ENCODE measurements around the gene KANSL3.
"Not testable (repeated sequence)": the region's sequence is repeated elsewhere in the genome, so short reads cannot be mapped to it uniquely, and the experiment has no call there.

The KANSL3 gene

DNA sequence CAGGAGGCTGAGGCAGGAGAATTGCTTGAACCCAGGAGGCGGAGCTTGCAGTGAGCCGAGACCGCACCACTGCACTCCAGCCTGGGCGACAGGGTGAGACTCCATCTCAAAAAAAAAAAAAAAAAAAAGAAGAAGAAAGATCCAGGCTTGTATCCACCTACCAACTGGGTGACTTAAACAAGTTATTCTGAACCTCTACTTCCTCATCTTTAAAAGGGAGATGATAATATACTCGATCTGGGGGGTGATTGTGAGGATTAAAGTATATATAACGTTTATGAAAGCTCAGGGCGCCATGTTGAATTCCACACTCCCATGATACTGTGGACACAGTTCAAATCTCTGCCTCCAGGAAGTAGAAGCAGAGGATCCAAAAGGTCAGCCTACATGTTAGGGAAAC, 16.7 kb upstream of the KANSL3 start:
- DNase-seq: not testable (repeated sequence)

DNA sequence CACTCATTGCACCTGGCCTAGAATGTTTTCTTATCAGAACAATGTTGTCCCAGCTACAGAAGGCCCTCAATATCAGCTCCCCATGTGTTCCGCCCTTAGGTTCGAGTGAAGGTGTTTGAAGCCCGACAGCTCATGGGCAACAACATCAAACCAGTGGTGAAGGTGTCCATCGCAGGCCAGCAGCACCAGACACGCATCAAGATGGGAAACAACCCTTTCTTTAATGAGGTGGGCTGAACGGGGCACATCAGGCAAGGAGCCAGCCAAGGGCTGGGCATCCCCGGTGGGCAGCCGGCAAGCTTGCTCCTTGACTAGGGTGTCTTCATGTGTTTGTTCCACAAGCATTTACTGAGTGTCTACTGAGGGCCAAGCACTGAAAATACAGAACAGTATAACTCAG, 13.7 kb upstream of the KANSL3 start:
- DNase-seq: no peak

DNA sequence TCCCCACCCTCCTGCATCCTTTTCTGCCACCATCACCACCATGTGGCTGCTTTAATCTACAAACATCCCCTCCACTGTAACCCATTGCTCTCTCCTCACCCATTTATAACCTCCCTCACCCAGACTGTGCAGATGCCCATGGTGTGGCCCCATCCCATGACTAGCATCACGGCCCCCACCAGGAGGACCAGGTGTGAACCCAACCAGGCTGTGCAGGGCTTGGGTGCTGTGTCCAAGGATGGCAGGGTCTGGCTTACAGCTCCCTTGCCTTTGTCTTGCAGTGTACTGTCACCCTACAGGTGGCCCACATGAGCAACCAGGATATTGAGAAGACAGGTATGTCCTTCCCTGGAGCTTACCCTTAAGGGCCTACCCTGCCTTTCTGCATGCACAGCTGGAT, 11.2 kb upstream of the KANSL3 start:
- no peak for DNase-seq

DNA sequence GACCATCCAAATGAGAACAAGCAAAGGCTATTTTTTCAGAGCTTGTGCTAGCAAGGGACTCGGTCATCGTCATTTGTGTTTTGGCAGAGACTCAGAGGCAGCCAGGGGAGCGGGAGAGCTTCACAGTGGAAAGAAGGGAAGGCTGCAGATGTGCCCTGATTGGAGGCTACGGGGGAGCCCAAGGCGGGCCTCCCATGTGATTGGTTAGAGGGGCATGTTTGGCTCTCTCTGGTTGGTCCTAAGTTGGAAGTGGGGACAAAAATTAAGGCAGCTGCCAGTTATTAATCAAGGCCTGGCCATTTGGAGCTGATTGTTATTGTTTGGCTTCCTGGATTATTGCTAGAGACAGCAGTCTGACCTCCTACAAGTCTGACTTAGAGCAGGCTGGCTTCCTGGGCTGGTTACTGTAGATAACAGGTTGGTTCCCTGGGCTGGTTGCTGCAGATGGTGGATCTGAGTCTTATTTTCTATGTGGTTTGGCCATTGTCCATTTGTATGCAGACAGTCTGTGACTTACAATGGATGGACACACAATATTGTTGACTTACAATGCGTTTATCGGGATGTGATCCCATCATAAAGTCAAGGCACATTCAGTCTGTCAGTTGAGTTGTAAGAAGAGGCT, 10.3 kb upstream of the KANSL3 start:
- no peak for DNase-seq

DNA sequence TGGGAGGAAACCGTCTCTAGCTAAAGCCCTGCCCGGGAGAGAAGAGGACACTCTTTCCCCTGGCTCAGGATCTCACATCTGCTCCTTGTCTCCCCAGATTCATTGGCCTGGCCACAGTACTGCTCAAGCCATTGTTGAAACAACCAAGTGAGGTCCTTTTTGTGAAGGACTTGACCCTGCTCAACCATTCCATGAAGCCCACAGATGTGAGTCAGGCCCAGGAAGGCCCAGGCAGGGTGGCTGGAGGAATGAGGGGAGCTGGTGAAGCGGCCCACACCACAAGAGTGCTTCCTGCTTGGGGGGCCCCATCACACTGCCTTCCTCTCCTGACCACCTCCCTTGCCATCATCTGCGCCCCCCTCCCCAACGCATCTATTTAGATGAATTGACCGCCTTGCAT, 9.6 kb upstream of the KANSL3 start:
- no peak for DNase-seq

DNA sequence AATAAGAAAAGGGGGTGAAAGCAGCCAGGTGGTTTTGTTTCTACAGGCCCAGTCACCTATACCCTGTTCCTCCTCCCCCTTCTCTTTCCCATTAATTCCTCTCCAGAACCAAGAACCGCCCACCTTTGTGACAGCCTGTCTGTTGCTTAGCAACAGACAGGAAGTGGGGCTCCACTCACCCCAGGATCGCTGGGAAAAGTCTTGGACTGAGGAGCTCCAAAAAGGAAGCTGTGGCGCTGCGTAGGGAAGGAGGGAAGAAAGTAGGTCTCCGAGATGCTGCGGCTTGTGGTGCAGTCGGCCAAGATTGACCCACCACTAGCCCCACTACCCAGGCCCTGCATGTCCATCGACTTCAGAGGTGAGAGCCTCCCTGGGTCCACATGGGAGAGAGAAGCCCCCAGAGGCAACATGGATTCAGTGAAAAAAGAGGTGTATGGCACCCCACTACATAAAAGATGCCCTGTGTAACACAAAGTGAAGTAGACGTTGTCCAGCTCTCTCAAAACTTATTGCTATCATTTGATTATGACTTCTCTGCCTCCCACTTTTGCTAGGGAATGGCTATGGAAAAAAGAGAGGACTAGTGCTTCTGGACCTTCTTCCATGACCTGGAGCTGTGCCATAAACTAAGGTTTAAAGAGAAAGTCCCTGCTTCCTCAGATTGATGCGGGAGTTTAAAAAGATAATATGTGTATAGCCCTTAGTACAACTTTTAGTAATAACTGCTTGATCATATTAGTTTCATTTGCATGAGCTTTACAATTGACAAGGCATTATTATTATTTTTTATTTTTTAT, 4.7 kb upstream of the KANSL3 start, which contains the start of gene FER1L5:
Gene FER1L5, plus strand, starts transcription at position 201 of the 797 bp plus-strand sequence. Its CDS starts 73 bp downstream, at position 274.
- peak in 2 of 14 donors; percentile 1 to 83 for DNase-seq

DNA sequence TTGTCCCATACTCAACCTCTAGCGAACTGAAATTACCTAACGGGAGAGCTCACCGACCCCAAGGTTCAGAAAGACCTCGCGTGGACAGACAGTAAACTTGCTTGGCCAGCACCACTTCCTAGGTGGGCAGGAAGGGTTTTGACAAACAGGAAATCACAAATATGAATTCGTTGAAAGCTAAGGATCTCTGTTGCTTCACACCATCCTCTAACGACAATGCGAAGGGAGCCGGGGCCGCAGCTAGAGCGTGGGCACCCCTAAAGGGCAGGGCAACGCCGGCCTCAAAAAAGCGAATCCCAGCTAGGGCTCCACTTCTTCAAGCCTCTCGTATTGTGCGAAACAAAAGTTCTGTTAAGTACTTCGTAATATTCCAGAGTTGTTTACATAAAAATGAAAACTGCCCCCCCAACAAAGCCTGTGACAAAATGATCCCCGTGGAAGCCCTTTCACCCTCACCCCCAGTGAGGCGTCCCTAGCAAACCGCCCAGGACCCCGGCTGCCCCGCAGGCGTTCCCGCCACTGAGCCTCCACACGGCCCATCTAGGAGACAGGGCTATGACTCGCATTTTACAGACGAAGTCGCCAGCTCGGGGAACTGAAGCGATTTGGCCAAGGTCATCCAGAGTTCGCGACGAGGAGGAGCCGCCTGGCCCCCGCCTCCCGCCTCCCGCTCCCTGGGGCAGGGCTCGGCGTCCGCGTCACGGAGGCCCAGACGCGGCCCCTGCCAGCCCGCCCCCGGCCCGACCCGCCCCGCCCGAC, 548 bp downstream of the KANSL3 start:
- DNase-seq: peak in 12 of 14 donors; percentile 11 to 90 (median 80)

DNA sequence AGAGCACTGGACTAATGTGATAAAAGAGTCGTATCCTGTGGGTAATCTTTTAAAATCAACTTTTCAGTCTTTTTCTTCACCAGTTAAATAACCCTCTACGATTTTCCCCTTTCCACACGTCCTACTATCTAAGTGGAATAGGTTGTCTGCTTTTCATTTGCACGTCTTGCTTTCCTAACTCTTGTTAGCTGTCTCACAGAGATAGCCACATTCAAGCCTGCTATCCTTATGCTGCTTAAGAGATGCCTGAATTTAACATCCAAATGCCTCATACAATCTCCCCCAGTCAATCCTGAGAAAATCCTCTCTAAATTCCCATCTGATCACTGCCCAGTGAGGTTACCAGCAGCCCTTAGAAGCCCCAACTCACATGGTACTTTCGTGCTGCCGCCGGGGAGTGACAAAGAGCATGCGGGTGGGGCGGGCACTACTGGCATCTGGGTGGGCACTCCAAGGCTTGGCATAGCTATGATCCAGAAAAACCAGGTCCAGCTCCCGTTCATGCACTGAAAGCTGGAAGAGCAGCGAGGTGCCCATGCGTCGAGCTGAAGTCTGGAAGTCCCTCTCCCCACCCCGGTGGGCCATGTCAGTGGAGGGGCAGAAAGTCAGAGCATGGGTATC, 1.5 kb downstream of the KANSL3 start:
- DNase-seq: peak in 2 of 14 donors; percentile 11 to 41

DNA sequence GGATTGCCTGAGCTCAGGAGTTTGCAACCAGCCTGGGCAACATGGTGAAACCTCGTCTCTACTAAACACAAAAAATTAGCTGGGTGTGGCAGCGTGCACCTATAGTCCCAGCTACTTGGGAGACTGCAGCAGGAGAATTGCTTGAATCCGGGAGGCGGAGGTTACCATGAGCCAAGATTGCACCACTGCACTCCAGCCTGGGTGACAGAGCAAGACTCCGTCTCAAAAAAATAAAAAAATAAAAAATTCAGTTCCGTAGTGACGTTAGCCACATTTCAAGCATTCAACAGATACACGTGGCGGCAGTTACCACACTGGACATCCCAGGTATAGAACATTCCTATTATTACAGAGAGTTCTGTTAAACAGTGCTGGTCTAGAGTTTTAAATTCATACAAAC, 4.5 kb downstream of the KANSL3 start:
- DNase-seq: no peak

DNA sequence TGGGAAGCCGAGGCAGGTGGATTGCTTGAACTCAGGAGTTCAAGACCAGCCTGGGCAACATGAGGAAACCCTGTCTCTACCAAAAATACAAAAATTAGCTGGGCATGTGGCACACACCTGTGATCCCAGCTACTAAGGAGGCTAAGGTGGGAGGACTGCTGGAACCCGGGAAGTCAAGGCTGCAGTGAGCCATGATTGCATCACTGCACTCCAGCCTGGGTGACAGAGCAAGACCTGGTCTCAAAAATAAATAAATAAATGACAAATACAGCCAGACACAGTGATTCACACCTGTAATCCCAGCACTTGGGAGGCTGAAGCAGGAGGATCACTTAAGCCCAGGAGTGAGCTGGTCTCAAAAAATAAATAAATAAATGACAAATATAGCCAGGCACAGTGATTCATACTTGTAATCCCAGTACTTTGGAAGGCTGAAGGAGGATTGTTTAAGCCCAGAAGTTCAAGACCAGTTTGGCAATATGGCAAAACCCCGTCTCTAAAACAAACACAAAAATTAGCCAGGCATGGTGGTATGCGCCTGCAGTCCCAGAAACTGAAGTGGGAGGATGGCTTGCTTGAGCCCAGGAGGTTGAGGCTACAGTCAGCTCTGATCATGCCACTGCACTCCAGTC, 6.2 kb downstream of the KANSL3 start:
- no peak for DNase-seq

DNA sequence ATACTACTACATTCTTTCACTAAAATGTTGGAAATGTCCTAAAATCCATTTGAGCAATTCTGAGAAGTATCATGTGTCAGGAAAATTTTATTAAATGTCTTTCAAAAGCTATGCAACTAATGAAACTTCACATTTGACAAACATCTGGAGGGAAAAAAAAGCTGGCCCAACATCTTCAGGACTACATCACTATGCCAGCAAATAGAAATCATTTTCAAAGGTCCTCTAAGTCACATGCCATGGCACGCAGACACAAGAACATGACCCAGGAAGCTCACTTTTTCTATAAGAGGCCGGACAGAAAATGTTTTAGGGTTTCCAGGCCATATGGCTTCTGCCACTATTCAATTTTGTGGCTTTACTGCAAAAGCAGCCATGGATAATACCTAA, 11.6 kb downstream of the KANSL3 start:
- DNase-seq: no peak

DNA sequence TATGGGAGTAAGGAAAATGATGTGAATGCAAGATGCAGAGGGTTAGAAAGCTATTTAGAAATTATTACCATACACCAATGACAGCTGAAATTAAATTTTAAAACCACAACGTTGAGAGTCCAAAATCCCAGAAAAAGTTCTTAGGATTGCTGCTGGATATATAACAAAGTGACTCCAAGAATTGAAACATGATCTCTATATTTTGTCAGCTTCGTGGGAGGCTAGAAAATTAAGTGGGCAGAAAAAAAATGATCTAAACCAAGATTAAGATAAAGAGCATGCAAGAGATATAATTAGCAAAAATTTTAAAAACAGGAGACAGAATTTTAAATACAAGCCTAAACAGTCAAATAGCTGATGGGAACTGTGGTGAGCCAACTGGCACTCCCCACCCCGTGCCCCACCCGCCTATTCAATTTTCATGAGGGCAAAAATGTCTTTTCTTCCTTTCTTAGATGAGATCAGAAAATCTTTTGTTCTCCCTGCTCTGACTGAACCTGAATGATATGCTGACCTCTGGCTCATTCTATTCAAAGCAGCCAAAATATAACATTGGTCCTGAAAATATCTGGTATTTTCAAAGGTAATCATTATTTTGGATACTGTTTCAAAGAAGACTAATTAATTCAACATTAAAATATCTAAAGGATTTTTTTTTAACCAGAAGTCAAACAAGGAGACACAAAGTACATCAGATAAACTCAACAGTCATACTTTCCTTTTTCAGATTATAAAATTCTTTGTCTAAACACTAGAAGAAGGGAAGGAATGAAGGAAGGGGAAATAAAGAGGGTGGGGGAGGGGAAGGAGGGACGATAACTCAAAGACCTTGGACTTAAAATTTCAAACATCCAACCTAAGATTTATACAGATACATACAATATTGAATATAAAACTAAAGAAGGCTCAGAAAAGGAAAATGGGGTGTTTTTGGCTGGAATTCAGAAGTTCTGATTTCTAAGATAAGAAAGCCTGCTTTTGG, 12.2 kb downstream of the KANSL3 start:
- DNase-seq: no peak

DNA sequence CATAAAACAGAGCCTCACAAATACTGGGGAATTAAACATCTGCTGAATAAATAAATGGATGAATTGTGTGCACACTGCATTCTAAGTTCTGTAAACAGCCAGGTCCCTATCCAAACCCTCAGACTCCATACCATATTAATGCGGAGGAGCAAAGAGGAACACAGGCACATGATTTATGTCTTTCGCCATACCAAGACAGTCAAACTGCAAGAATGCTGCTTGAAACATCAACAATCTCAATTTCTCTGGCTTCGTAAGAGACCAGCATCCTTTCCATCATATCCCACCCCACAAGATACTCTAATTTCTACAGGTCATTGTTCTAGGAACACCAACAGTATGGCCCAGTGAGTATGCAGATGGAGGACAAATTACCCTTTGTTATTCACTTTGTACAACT, 15.0 kb downstream of the KANSL3 start:
- DNase-seq: no peak

DNA sequence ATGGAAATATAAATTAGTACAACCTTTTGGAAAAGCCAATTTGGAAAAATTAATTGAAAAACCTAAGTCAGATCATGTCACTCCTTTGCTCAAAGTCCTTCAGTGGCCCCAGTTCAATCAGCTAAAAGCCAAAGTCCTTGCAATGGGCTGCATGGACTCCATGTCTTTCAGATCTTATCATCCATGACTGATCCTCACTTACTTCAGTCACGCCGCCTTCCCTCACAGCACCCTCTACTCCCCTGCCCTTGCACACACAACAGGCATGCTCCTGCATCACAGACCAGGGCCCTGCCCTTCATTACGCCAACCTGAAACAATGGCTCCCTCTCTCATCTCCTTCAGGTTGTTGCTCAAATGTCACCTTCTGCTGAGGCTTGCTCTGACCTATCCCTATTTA, 15.6 kb downstream of the KANSL3 start:
- DNase-seq: no peak

DNA sequence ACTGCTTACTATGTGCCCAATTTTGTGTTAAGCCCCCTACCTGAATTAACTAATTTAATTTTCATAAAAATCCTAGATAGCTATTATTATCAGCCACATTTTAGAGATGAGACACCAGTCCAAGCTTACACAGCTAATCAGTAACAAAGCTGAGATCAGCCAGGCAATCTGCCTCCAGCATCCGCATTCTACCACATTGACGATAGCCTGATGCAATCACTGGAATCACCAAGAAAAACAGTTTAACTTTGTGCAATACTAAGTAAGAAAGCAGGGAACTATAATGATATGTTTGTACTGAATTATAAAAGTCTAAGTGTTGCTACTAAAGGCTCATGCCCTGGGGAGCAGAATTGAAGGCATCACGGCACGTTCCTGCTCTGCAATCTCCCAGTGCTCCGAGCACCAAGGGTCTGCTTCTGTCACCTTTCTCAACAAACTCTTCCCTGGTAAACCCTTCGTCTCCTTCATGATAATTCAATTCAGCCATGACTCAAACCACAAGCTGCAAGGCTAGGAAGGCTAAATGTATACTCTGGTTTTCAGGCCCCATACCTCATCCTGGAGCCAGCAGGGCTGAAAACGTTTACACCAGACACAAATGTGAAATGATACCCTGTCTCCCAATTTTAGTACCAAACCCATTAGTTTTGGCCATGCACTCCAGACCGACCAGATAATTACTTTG, 19.4 kb downstream of the KANSL3 start:
- no peak for DNase-seq

DNA sequence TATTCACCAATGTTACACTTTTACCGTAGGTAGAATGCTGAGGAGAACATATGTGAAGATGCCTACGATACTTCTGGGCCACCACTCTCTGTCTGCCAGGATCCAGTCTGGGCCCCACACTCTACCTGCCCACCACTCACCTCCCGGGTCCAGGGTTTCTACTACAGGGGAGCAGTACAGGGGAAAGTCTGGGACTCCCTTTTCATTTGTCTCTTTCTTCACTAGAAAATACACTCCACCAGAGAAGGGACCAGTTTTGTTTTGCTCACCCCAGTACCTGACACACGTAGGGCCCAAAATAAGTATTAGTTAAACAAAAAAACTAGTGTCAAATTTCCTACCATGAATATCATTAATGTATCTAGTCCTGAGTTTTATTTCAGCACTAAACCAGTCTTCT, 21.1 kb downstream of the KANSL3 start:
- no peak for DNase-seq

DNA sequence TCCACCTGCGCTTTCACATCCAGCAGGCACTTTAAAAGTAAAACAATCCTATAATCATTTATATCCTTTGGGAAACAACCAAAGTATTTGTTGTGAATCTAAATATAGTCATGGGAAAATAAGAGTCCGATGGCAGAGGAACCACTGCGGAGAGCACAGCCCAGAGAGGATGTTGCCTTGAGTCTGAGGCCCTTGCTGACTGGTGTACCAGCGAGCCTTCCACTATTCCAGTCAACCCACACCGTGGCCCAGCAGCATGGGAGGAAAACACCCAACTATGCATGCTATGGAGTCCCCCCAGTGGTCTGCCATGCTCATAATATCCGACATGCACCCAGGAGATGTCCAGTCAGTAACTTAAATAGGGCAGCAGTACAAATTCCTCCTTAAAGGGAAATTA, 21.6 kb downstream of the KANSL3 start:
- no peak for DNase-seq

DNA sequence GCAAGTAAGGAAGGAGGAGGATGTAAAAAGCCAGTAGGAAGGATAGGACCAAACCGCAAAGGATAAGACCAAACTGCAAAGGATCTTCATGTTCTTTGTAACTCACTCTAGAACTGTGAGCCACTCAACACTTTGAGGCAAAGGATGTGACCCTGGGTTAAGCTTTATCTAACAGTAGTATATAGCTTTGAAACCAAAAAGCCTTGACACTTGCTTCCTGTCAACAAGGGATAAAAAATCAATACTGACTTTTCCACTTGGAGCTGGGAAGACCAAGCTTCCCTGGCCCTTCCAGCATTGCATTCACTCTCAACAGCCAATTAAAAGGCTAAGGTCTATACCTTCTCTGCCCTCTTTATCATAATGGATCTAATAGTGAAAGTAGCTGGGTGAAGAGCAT, 22.0 kb downstream of the KANSL3 start:
- DNase-seq: no peak

DNA sequence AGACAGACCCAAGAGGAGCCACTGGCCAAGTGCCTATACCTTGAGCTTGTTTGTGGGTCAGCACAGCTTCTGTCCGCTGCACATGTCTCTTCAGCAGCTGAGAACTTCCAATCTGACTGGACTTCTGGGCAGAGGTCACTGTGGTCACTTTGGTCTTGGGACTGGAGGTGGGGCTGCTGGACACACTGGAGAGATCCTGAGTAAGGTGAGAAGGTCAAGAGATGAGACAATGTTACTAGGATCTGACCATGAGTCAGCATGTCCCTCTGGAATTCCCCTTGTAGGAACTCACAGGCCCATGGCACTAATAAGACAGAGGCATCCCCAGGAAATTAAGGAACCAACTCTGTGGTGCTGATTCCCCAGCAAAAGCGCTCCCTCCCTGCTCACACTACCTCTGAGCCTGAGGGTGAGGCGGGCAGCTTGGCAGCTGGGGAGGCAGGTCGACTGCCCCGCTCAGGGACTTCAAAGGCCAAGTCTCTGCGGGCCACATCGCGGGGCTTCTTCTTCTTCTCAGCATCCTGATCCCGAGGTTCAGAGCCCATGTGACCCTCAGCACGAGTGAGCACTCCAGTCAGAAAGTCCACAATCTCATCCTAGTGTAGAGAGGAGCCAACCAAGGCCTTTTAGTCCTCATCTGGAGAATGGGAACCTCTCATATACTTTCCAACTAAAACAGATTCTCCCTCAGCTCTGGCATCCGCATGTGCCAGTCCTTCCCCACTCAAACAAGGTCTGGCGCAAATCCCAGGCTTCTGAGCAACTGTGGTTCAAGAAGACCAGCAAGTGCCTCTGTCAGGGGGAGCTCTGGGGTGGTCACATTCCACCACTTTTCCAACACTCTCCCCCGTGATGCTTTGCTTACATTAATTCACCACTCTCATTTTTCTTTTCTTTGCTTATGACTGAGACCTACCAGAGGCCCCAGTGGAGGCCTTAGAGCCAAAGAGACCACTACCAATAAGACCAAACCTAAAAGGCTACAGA, 29.4 kb downstream of the KANSL3 start:
- DNase-seq: peak in 1 of 14 donors; percentile 10
